Dermis microvascular lymphatic vessel endothelial cell (primary cell): ENCODE results near the gene OLIG2. TPM values are rescaled to one million over a fixed set of nuclear protein-coding genes. Genes with fewer than 3 reads are reported as not detected.
A peak's percentile ranks its signal among the peaks of the same experiment; 100 is the strongest.

ENCODE experiments used
- DNase-seq, 2 donors: peaks; one replicate each; pipeline versions ENCODE4 v3.0.0 to v3.0.0-alpha.2; 2010; ENCODE audit warnings: low read depth in 2 of 2
- total RNA-seq: library from RNA; depleted of rRNA; stranded (reverse); fragments of >200 nt; gene quantifications from 2 replicates; pipeline ENCODE4 v1.2.1, GENCODE V29; 2014

Gene OLIG2
- total RNA-seq: not detected in 2 replicates

- peak in 1 of 2 donors; percentile 28 for DNase-seq
These were observed at the start of gene OLIG2 for GRCh38 chr21:33025489-33026442. Gene OLIG2 (plus strand): TSS chr21:33025935. CDS start chr21:33026863, 928 bp downstream.

GRCh38 chr21:32976791-32977190 is 48.9 kb upstream of the OLIG2 start:
- DNase-seq: no peak

DNA sequence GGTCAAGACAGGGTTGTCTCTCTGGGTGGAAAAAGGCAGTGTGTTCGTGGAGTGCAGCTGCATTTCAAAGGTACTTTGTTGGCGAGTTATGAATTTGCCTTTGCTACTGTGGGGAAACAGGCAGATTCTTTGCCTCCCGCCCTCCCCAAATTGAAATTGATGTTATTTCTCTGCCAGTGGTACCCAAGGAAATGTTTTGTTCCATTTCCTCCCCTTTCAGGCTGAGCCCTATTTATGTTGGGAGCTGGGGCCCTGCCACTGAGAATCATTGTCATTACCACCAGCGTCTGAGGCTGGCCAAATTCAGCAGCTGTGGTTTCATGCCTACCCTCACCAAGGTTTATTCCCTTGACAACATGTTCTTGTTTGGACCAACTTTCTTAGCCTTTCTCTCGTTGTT is 48.5 kb upstream of the OLIG2 start:
- DNase-seq: no peak

DNA sequence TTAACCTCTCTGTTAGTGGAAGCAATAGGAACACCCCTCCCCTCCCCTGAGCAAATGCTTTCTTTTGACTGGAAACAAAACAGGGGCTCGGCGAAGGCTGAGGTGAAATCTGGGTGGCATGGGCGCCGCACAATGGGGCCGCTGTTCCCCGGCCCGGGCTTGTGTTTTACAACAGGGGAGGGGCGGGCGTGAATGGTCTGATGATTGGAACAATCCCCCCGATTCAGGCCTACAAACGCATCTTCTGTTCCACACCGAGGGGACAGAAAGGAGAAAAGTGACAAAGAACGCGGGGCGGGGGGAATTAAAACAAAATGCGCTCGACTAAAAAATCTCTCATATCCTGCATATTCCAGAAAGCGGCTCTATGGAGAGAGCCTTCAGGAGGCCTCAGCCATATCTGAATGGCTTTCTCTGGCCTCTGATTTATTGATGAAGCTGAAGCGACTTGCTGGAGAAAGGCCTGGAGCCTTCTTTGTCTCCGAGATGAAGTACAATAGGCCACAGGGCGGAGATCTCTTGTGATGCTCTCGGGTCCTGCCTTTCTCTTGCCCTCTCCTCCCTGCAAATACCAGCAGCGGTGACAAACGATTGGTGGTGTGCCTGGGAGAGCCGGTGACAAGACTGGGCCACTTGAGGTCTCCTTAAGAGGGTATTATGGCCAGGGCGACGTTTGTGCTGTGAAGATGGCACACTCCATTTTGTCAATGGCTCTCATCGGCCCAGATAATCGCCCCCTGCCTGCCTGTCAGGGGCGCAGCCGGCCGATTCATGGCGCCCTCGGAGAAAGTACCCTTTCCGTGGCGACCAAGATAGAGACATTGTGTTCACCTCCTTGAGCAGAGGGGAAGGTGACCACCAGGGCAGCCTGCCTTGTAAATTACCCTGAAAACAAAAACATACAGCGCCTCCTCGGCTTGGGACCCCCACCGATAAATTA is 47.1 kb upstream of the OLIG2 start:
- no peak for DNase-seq

- DNase-seq: no peak
These were observed 46.0 kb upstream of the OLIG2 start for GRCh38 chr21:32979598-32980268.

DNA sequence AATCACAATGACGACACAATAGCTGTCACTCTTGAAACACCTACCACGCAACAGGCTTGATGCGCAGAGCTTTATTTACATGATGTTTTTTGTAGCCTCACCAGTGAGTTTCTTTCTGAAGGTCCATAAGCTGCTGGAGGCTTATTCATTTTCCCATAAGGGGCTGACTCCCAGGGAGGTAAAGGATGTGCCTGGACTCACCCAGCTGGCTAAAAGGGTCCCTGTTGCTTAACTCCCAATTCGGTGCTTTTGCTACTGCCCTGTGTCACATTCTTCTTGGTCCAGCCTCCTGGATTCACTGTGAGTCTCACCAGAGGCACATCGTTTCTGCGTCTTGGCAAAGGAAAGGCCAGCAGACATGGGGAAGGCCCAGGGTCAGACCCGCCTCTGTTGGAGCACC is 44.6 kb upstream of the OLIG2 start:
- no peak for DNase-seq

DNA sequence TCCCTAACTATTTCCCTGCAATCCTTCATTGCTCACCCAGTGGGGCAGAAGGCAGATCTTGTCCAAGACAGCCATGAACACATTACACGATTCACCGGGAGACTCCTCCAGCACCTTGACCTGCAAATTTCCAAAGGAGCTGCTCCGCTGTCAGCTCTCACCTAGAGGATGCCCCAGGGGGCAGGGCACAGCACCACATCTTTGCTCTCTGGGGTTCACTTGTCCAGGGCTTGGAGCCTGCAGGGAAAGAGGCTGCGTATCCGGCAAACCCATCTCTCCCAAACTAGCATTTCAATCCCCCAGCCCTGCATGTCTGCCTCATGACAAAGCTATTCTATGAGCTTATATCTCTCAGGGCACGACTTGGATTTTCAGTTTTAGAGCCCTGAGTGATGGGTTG is 35.1 kb upstream of the OLIG2 start:
- no peak for DNase-seq

GRCh38 chr21:32991361-32991760 is 34.4 kb upstream of the OLIG2 start:
- no peak for DNase-seq

DNA sequence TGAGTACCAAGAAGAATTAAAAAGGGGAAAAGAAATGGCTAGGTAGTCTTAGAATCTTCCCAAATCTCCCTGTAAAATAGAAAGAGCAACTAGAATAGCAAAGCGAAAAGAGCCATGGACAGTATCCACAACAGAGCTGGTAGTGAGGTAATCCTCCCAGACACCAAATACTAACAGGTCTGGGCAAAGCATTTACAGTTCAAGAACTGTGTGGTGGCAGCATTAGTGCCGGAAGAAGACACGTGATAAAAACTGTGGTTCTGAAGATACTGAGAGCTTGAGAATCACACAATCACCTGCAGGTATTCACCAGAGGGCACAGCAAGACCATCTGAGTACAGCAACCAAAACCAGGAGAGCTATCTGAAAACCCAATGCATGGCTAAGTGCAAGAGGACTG is 31.8 kb upstream of the OLIG2 start:
- no peak for DNase-seq

DNA sequence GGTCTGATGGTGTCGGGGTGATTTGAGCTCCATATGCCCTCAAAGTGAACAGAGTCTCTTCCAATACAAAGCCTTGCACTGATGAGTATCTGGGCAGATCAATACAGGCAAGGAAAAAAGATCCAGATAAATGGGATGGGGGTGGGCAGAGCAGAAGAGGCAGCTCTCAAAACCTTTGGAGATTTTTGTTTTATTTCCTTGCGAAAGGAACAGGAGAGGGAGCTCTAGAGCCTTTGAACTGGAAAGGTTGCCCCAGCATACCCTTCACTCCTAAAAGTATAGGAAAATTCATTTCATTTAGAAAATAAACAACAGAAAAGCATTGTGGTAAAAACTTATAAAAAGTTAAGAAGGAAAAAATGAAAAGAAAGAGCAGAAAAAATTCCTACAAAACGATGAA is 31.4 kb upstream of the OLIG2 start:
- DNase-seq: peak; percentile 12 to 31

GRCh38 chr21:33007747-33008146 is 18.0 kb upstream of the OLIG2 start:
- DNase-seq: no peak

DNA sequence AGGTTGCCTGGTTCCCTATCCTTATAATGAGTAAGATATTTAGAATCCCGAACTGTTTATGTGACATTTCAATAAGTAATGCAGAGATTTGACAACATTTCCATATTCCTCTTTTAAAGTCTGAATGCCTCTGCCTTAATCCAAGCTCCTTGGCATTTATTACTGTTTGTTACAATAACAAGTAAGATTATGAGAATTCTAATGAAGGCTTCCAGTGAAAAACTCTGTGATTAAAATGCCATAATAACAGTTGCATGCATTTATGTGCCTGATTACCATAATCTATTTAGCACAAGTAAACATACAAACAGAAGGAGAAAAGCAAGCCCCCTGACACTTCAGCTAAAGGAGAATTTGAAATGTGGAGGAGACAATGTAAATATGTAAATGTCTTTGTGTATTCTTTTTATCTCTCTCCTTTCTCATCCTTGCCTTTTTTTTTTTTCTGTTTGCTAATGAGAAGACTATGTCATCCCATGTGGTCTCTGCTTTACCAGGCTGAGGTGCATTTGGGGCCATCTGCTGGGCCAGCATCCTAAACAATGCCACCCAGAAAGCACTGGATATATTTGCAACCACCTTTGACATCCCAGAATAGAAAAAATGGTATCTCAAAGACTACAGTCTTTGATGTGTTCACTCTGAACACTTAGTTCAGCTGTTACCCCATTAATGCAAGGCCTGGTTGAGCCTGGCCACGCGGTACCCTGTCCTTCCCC is 17.2 kb upstream of the OLIG2 start:
- no peak for DNase-seq

- no peak for DNase-seq
These were observed 14.8 kb upstream of the OLIG2 start for GRCh38 chr21:33010931-33011330.

DNA sequence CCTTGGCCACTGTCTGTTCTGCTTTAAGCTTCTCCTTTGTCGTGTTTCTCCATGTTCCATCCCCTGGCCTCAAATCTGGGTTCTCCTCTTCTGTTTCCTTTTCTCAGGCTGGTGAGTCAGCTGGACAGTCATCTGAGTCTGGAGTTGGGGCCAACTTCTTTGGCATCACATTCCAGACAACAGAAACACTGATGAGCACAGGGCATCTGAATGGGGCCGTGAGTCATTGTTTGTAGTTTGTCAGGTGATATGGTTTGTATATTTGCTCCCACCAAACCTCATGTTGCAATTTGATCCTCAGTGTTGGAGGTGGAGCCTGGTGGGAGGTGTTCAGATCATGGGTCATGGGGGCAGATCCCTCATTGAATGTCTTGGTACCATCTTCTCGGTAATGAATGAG is 14.3 kb upstream of the OLIG2 start:
- peak in 1 of 2 donors; percentile 29 for DNase-seq

- no peak for DNase-seq
These were observed 12.1 kb upstream of the OLIG2 start for GRCh38 chr21:33013626-33014025.

- no peak for DNase-seq
These were observed 11.4 kb upstream of the OLIG2 start for GRCh38 chr21:33014331-33014730.

DNA sequence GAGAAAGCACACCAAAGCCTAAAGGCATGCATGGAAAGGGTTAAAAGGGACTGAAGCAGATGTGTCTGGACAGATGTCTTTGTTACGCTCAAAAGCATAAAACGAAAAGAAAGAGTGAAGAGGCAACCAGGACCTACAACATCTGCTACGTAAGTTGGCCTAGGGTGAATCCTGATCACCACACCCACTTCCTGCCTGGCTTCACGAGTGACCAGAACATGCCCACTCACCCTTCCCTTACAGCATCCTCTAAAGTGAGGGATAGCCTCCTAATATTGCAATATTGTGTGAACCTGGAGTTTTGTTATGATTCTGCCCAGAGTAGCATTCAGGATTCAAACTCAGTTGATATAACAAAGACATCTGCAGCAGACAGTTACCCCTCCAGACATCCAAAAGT is 10.6 kb upstream of the OLIG2 start:
- DNase-seq: no peak

- no peak for DNase-seq
These were observed 10.0 kb upstream of the OLIG2 start for GRCh38 chr21:33015756-33016155.

GRCh38 chr21:33018707-33019465 is 6.8 kb upstream of the OLIG2 start:
- DNase-seq: no peak

DNA sequence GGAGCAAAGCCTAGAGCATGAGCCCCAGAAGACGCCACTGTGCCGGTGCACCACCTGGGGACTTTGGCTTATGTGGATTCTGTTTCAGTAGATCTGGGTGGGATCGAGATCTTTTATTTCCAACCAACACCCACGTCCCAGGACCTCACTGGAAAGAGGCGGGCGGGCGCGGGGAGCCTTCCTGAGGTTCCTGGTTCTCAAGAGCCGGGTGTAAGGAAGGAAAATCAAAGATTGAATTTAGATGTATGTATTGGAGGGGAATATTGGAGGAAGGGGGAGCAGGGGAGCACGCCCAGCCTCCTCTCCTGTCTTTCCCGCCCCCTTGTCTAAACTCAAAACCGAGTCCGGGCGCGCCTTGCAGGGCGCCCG is 6.2 kb upstream of the OLIG2 start:
- no peak for DNase-seq
